ENCODE measurements around the gene CRHR2. TPM values are rescaled to one million over a fixed set of nuclear protein-coding genes. Genes with fewer than 3 reads are reported as not detected.

Gene CRHR2
- total RNA-seq, 2 experiments from 2014 or later, result not detected

GRCh38 chr7:30703756-30704155 is 21.5 kb upstream of the CRHR2 start:
- ATAC-seq (ENCODE audit: poor library complexity) (no peak), DNase-seq (no peak)
- TF ChIP-seq CTCF (IDR thresholded peaks at IDR 0.05), result no peak
- H3K27me3 ChIP-seq (ENCODE audit: control insufficient read depth in 1 of 2, insufficient read depth in 2 of 2, low read length in 2 of 2), result no peaks in the 10 kb centered on the region
- Mint-ChIP-seq H3K4me3 (no peak overlapping the region), H3K4me1 (ENCODE audit: low read depth) (no peaks in the 10 kb centered on the region), H3K27me3 (no peaks in the 10 kb centered on the region), H3K9me3 (no peaks in the 10 kb centered on the region), H3K27ac (no peak overlapping the region), H3K36me3 (ENCODE audit: low read depth) (no peaks in the 10 kb centered on the region)
- intact Hi-C loops (cut with DNase I, micrococcal nuclease), result no loop called here
- H3K9me3 ChIP-seq (ENCODE audit: control insufficient read depth in 1 of 2, insufficient read depth in 1 of 2, low read length in 2 of 2), result no peaks in the 10 kb centered on the region
- H3K36me3 ChIP-seq (ENCODE audit: insufficient read depth, low read length), result no peaks in the 10 kb centered on the region
- no peak overlapping the region for H3K4me3 ChIP-seq (ENCODE audit: low read length)
- H3K27ac ChIP-seq (ENCODE audit: low read depth in 1 of 2, low read length in 2 of 2), result no peak overlapping the region
- ChIA-PET CTCF (no interaction called here), POLR2A (interaction anchor here (1.3 to 2.4 kb wide), 2 partner anchors 24 to 35 kb away, joined by 6 to 15 read pairs; no protein-coding TSS in a partner anchor)
- H3K4me1 ChIP-seq (ENCODE audit: insufficient read depth, low read length), result no peaks in the 10 kb centered on the region

GRCh38 chr7:30702200-30702599 is 19.9 kb upstream of the CRHR2 start:
- no peak overlapping the region for H3K4me3 Mint-ChIP-seq
- CTCF ChIA-PET, result interaction anchor here (1.4 kb wide), 2 partner anchors 8 to 38 kb away, joined by 4 to 6 read pairs; no protein-coding TSS in a partner anchor
- no peak overlapping the region for H3K27ac Mint-ChIP-seq
- no peaks in the 10 kb centered on the region for H3K36me3 ChIP-seq (ENCODE audit: insufficient read depth, low read length)
- DNase-seq (peak in 5 of 14 experiments; percentile 30 to 66 (median 49)), ATAC-seq (ENCODE audit: poor library complexity) (no peak)
- peak; percentile 20 for TF ChIP-seq CTCF (IDR thresholded peaks at IDR 0.05)
- intact Hi-C loops (cut with DNase I, micrococcal nuclease), result loop anchor here (1.0 kb wide), 1 partner anchor 38 kb away; no protein-coding TSS in a partner anchor
- no peak overlapping the region for H3K4me3 ChIP-seq (ENCODE audit: low read length)
- POLR2A ChIA-PET, result interaction anchor here (2.4 kb wide), 1 partner anchor 37 kb away, joined by 15 read pairs; no protein-coding TSS in a partner anchor
- H3K4me1 ChIP-seq (ENCODE audit: insufficient read depth, low read length), result peaks cover 12% of the 10 kb centered on the region
- peaks cover 6% of the 10 kb centered on the region for H3K4me1 Mint-ChIP-seq (ENCODE audit: low read depth)
- H3K36me3 Mint-ChIP-seq (ENCODE audit: low read depth), result no peaks in the 10 kb centered on the region
- no peaks in the 10 kb centered on the region for H3K27me3 Mint-ChIP-seq
- H3K9me3 ChIP-seq (ENCODE audit: control insufficient read depth in 1 of 2, insufficient read depth in 1 of 2, low read length in 2 of 2), result no peaks in the 10 kb centered on the region
- no peaks in the 10 kb centered on the region for H3K9me3 Mint-ChIP-seq
- no peak overlapping the region for H3K27ac ChIP-seq (ENCODE audit: low read depth in 1 of 2, low read length in 2 of 2)
- no peaks in the 10 kb centered on the region for H3K27me3 ChIP-seq (ENCODE audit: control insufficient read depth in 1 of 2, insufficient read depth in 2 of 2, low read length in 2 of 2)

GRCh38 chr7:30700941-30701340 is 18.7 kb upstream of the CRHR2 start:
- no peaks in the 10 kb centered on the region for H3K9me3 ChIP-seq (ENCODE audit: control insufficient read depth in 1 of 2, insufficient read depth in 1 of 2, low read length in 2 of 2)
- ATAC-seq (ENCODE audit: poor library complexity) (no peak), DNase-seq (no peak)
- H3K36me3 Mint-ChIP-seq (ENCODE audit: low read depth), result no peaks in the 10 kb centered on the region
- no peak for TF ChIP-seq CTCF (IDR thresholded peaks at IDR 0.05)
- ChIA-PET CTCF (interaction anchor here (1.4 kb wide), 1 partner anchor 39 kb away, joined by 6 read pairs; no protein-coding TSS in a partner anchor), POLR2A (no interaction called here)
- H3K4me3 Mint-ChIP-seq, result no peak overlapping the region
- intact Hi-C loops (cut with DNase I, micrococcal nuclease), result no loop called here
- no peak overlapping the region for H3K4me3 ChIP-seq (ENCODE audit: low read length)
- peaks cover 14% of the 10 kb centered on the region for H3K4me1 ChIP-seq (ENCODE audit: insufficient read depth, low read length)
- H3K9me3 Mint-ChIP-seq, result no peaks in the 10 kb centered on the region
- no peaks in the 10 kb centered on the region for H3K27me3 Mint-ChIP-seq
- no peaks in the 10 kb centered on the region for H3K36me3 ChIP-seq (ENCODE audit: insufficient read depth, low read length)
- H3K4me1 Mint-ChIP-seq (ENCODE audit: low read depth), result peaks cover 6% of the 10 kb centered on the region
- no peaks in the 10 kb centered on the region for H3K27me3 ChIP-seq (ENCODE audit: control insufficient read depth in 1 of 2, insufficient read depth in 2 of 2, low read length in 2 of 2)
- H3K27ac Mint-ChIP-seq, result no peak overlapping the region
- H3K27ac ChIP-seq (ENCODE audit: low read depth in 1 of 2, low read length in 2 of 2), result no peak overlapping the region

Data from CD4-positive, alpha-beta T cell (primary cell).